ENCODE data around the gene NYAP2.

The NYAP2 gene

GRCh38 chr2:225532096-225532495, 132.6 kb downstream of the NYAP2 start:
- TF ChIP-seq, protein P1, sequence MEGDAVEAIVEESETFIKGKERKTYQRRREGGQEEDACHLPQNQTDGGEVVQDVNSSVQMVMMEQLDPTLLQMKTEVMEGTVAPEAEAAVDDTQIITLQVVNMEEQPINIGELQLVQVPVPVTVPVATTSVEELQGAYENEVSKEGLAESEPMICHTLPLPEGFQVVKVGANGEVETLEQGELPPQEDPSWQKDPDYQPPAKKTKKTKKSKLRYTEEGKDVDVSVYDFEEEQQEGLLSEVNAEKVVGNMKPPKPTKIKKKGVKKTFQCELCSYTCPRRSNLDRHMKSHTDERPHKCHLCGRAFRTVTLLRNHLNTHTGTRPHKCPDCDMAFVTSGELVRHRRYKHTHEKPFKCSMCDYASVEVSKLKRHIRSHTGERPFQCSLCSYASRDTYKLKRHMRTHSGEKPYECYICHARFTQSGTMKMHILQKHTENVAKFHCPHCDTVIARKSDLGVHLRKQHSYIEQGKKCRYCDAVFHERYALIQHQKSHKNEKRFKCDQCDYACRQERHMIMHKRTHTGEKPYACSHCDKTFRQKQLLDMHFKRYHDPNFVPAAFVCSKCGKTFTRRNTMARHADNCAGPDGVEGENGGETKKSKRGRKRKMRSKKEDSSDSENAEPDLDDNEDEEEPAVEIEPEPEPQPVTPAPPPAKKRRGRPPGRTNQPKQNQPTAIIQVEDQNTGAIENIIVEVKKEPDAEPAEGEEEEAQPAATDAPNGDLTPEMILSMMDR (IDR thresholded peaks at IDR 0.05; ENCODE audit: low read depth, low read length) = no peak
- no peak for DNase-seq
- Histone ChIP-seq H3K9me3 (ENCODE audit: severe bottlenecking) (no peaks in the 10 kb centered on the region), H3K27ac (no peak overlapping the region), H3K4me3 (ENCODE audit: low read depth, low read length) (no peak overlapping the region), H3K36me3 (no peaks in the 10 kb centered on the region), H3K27me3 (ENCODE audit: insufficient read depth, low read depth, severe bottlenecking) (no peaks in the 10 kb centered on the region)

GRCh38 chr2:225534037-225534436, 134.5 kb downstream of the NYAP2 start:
- Histone ChIP-seq H3K27ac (no peak overlapping the region), H3K9me3 (ENCODE audit: severe bottlenecking) (peaks cover 2% of the 10 kb centered on the region), H3K27me3 (ENCODE audit: insufficient read depth, low read depth, severe bottlenecking) (no peaks in the 10 kb centered on the region), H3K36me3 (no peaks in the 10 kb centered on the region), H3K4me3 (ENCODE audit: low read depth, low read length) (no peak overlapping the region)
- TF ChIP-seq, protein P1 (IDR thresholded peaks at IDR 0.05; ENCODE audit: low read depth, low read length) = no peak
- DNase-seq = no peak

GRCh38 chr2:225534697-225535096, 135.2 kb downstream of the NYAP2 start:
- no peak for DNase-seq
- Histone ChIP-seq H3K27me3 (ENCODE audit: insufficient read depth, low read depth, severe bottlenecking) (no peaks in the 10 kb centered on the region), H3K36me3 (no peaks in the 10 kb centered on the region), H3K27ac (no peak overlapping the region), H3K9me3 (ENCODE audit: severe bottlenecking) (peaks cover 2% of the 10 kb centered on the region), H3K4me3 (ENCODE audit: low read depth, low read length) (no peak overlapping the region)
- TF ChIP-seq, protein P1 (IDR thresholded peaks at IDR 0.05; ENCODE audit: low read depth, low read length) = no peak

DNA sequence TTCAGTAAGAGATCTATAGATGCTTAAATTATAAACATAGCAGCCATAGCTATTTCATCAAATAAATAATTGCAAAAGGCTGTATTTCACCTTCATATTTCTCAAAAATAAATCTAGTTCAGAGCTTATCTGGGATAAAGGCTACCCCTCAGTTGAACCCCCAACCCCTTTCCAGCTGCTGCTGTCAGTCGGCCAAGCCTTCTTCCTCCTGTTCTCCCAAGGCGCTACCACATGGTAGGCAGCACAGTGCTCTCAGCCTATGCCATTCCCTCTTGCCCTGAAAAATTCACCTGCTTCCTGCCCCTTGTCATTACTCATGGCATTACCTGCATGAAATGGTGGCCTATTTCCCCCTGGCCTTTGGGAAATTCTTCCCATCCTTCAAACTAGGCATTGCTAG, 136.5 kb downstream of the NYAP2 start:
- no peak overlapping the region for H3K27ac ChIP-seq
- H3K4me3 ChIP-seq (ENCODE audit: low read depth, low read length) = no peak overlapping the region
- H3K36me3 ChIP-seq = no peaks in the 10 kb centered on the region
- TF ChIP-seq, protein P1 (IDR thresholded peaks at IDR 0.05; ENCODE audit: low read depth, low read length) = no peak
- peaks cover 2% of the 10 kb centered on the region for H3K9me3 ChIP-seq (ENCODE audit: severe bottlenecking)
- DNase-seq = no peak
- no peaks in the 10 kb centered on the region for H3K27me3 ChIP-seq (ENCODE audit: insufficient read depth, low read depth, severe bottlenecking)

- TF ChIP-seq, protein P1 (IDR thresholded peaks at IDR 0.05; ENCODE audit: low read depth, low read length) = no peak
- DNase-seq = no peak
- Histone ChIP-seq H3K27me3 (ENCODE audit: insufficient read depth, low read depth, severe bottlenecking) (no peaks in the 10 kb centered on the region), H3K4me3 (ENCODE audit: low read depth, low read length) (no peak overlapping the region), H3K36me3 (no peaks in the 10 kb centered on the region), H3K27ac (no peak overlapping the region), H3K9me3 (ENCODE audit: severe bottlenecking) (no peaks in the 10 kb centered on the region)
Measured at GRCh38 chr2:225543626-225544025, 144.1 kb downstream of the NYAP2 start.

DNA sequence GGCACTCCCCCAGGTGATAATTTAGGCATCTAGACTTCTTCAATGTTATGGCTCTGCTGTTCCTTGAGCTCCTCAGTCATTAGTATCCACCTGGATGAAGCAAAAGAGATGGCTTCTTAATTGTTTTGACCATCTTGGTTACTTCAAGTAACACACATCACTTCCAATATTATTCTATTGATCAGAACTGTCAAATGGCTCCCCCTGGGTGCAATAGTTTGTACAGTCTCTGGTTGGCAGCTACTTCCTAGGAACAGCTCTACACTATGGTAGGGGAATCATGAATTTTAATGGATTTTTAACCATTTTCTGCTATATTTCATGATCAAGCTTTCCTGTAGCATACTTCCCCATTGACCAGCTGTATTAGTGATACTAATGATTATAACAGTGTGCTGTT, 157.0 kb downstream of the NYAP2 start:
- no peaks in the 10 kb centered on the region for H3K27me3 ChIP-seq (ENCODE audit: insufficient read depth, low read depth, severe bottlenecking)
- no peak overlapping the region for H3K27ac ChIP-seq
- no peaks in the 10 kb centered on the region for H3K9me3 ChIP-seq (ENCODE audit: severe bottlenecking)
- H3K36me3 ChIP-seq = no peaks in the 10 kb centered on the region
- DNase-seq = no peak
- H3K4me3 ChIP-seq (ENCODE audit: low read depth, low read length) = no peak overlapping the region
- TF ChIP-seq, protein P1 (IDR thresholded peaks at IDR 0.05; ENCODE audit: low read depth, low read length) = no peak
